ENCODE results near the gene CSTPP1.

The CSTPP1 gene

DNA sequence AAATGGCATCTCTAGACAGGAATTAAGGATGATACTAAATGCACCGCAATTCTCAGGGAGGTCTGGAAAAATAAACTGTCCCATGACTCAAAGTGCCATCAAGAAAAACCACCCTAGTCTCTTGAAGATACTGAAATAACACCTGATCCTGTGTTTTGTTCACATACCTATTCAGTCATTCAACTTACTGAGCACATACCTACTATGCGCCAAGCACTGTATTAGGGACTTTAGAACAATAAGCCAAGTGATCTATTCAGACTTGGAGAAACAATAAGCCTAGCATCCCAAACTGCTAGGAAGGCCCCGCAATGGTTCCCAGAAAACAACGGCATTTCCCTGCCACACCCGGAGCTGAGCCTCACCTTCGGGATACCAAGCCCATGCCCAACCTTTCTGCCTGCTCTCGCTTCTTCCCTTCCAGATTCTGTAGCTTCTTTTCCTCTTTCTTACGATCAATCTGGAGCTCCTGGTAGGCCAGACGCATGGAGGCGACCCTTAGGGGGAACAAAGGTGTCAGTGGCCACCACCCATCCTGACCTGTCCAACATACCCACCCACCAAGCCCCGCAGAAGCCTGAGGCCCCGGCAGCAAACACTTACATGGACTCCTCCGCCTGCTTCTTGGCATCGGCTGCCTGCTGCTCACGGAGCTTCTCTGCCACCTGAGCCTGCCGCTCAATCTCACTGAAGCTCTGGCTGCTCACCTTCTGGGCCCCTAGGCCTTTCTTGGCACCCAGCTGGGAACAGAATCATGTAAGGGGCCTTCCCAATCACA is 234.7 kb downstream of the CSTPP1 start:
- H3K9me3 ChIP-seq (ENCODE audit: low read length) = no peaks in the 10 kb centered on the region
- H3F3A ChIP-seq (ENCODE audit: insufficient read depth, low read length) = no peaks in the 10 kb centered on the region
- H2AFZ ChIP-seq (ENCODE audit: low read length) = no peak overlapping the region
- peaks cover 26% of the 10 kb centered on the region for H3K4me1 ChIP-seq (ENCODE audit: insufficient read depth, low read length, severe bottlenecking)
- H4K20me1 ChIP-seq (ENCODE audit: insufficient read depth, low read length) = no peaks in the 10 kb centered on the region
- H3K4me2 ChIP-seq (ENCODE audit: low read length) = no peak overlapping the region
- peaks cover 46% of the 10 kb centered on the region for H3K79me2 ChIP-seq (ENCODE audit: insufficient read depth, low read length)
- no peak for TF ChIP-seq EZH2 (IDR thresholded peaks at IDR 0.05; ENCODE audit: borderline replicate concordance, low read length)
- TF ChIP-seq, protein P1, sequence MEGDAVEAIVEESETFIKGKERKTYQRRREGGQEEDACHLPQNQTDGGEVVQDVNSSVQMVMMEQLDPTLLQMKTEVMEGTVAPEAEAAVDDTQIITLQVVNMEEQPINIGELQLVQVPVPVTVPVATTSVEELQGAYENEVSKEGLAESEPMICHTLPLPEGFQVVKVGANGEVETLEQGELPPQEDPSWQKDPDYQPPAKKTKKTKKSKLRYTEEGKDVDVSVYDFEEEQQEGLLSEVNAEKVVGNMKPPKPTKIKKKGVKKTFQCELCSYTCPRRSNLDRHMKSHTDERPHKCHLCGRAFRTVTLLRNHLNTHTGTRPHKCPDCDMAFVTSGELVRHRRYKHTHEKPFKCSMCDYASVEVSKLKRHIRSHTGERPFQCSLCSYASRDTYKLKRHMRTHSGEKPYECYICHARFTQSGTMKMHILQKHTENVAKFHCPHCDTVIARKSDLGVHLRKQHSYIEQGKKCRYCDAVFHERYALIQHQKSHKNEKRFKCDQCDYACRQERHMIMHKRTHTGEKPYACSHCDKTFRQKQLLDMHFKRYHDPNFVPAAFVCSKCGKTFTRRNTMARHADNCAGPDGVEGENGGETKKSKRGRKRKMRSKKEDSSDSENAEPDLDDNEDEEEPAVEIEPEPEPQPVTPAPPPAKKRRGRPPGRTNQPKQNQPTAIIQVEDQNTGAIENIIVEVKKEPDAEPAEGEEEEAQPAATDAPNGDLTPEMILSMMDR (IDR thresholded peaks at IDR 0.05; ENCODE audit: low read length) = no peak
- H3K27me3 ChIP-seq (ENCODE audit: insufficient read depth, low read length) = no peaks in the 10 kb centered on the region
- no peak overlapping the region for H3K4me3 ChIP-seq (ENCODE audit: low read depth, low read length, poor library complexity, severe bottlenecking)
- H3K9me2 ChIP-seq (ENCODE audit: low read depth, low read length) = no peaks in the 10 kb centered on the region
- no peak overlapping the region for H3K9ac ChIP-seq (ENCODE audit: low read length)
- H3K36me3 ChIP-seq (ENCODE audit: insufficient read depth, low read length) = peaks cover 92% of the 10 kb centered on the region
- H3K27ac ChIP-seq (ENCODE audit: low read depth, low read length, poor library complexity, severe bottlenecking) = no peak overlapping the region

DNA sequence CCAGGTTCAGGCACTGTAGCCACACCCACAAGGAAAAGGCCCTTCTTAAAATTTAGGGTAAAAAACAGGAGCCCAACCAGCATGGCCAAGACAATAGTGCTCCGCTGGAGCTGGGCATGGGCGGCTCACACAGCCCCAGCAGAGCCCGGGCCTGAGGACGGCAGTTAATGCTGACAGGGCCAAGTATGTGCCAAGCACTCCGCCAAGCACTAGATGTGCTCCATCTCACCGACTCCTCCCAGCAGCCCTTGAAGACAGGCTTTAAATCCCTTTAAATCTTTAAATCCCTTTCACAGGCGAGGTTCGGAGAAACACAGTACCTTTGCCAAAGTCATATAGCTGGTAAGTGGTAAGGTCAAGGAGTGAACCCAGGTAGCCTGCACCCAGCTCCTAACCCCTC is 235.3 kb downstream of the CSTPP1 start:
- Histone ChIP-seq H3K27ac (ENCODE audit: low read depth, low read length, poor library complexity, severe bottlenecking) (no peak overlapping the region), H3K36me3 (ENCODE audit: insufficient read depth, low read length) (peaks cover 89% of the 10 kb centered on the region), H3K27me3 (ENCODE audit: insufficient read depth, low read length) (no peaks in the 10 kb centered on the region)

DNA sequence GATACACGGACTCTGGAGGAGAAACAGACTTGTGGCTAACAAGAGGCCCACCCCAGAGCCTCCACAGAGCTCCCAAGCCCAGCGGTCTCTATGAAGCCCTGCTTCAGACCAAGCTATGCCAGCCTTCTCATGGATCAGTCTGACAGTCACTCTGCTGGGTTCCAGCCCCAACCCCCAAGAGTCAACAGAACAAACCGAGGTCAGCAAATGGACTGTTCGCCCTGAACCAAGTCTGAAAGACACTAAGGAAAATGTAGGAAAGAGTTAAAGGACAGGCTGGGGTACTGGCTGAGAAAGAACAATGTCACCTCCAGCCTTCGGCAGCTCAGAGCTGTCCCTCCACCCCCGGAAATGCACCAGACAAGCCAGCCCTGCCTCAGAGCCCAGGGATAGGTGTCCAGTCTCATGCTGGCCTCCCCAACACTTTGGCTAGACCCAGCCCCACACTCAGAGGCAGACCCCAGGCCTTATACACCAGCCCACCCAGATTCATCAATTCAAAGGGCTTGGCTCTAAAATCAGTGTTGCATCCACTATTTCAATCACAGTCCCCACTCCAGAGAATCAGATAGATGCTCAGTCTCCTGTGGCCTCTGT is 236.3 kb downstream of the CSTPP1 start:
- H3K27ac ChIP-seq (ENCODE audit: low read depth, low read length, poor library complexity, severe bottlenecking) = no peak overlapping the region
- H3K9me3 ChIP-seq (ENCODE audit: low read length) = no peaks in the 10 kb centered on the region
- H3K4me1 ChIP-seq (ENCODE audit: insufficient read depth, low read length, severe bottlenecking) = peaks cover 33% of the 10 kb centered on the region
- no peak overlapping the region for H3K9ac ChIP-seq (ENCODE audit: low read length)
- H4K20me1 ChIP-seq (ENCODE audit: insufficient read depth, low read length) = no peaks in the 10 kb centered on the region
- no peaks in the 10 kb centered on the region for H3F3A ChIP-seq (ENCODE audit: insufficient read depth, low read length)
- H3K27me3 ChIP-seq (ENCODE audit: insufficient read depth, low read length) = no peaks in the 10 kb centered on the region
- H3K9me2 ChIP-seq (ENCODE audit: low read depth, low read length) = no peaks in the 10 kb centered on the region
- H3K4me3 ChIP-seq (ENCODE audit: low read depth, low read length, poor library complexity, severe bottlenecking) = no peak overlapping the region
- TF ChIP-seq EZH2 (IDR thresholded peaks at IDR 0.05; ENCODE audit: borderline replicate concordance, low read length) = no peak
- TF ChIP-seq, protein P1 (IDR thresholded peaks at IDR 0.05; ENCODE audit: low read length) = no peak
- H3K79me2 ChIP-seq (ENCODE audit: insufficient read depth, low read length) = peaks cover 49% of the 10 kb centered on the region
- peaks cover 79% of the 10 kb centered on the region for H3K36me3 ChIP-seq (ENCODE audit: insufficient read depth, low read length)
- H3K4me2 ChIP-seq (ENCODE audit: low read length) = no peak overlapping the region; the same call in 1 of the 2 replicates
- no peak overlapping the region for H2AFZ ChIP-seq (ENCODE audit: low read length)

More for the DNA sequence above, 235.3 kb downstream of the CSTPP1 start:
- Histone ChIP-seq H3F3A (ENCODE audit: insufficient read depth, low read length) (no peaks in the 10 kb centered on the region), H3K9ac (ENCODE audit: low read length) (no peak overlapping the region), H4K20me1 (ENCODE audit: insufficient read depth, low read length) (no peaks in the 10 kb centered on the region), H3K9me2 (ENCODE audit: low read depth, low read length) (no peaks in the 10 kb centered on the region), H3K4me1 (ENCODE audit: insufficient read depth, low read length, severe bottlenecking) (peaks cover 26% of the 10 kb centered on the region), H3K4me2 (ENCODE audit: low read length) (no peak overlapping the region), H3K9me3 (ENCODE audit: low read length) (no peaks in the 10 kb centered on the region), H3K79me2 (ENCODE audit: insufficient read depth, low read length) (peaks cover 49% of the 10 kb centered on the region), H2AFZ (ENCODE audit: low read length) (no peak overlapping the region), H3K4me3 (ENCODE audit: low read depth, low read length, poor library complexity, severe bottlenecking) (no peak overlapping the region)
- no peak for TF ChIP-seq EZH2 (IDR thresholded peaks at IDR 0.05; ENCODE audit: borderline replicate concordance, low read length)
- TF ChIP-seq, protein P1 (IDR thresholded peaks at IDR 0.05; ENCODE audit: low read length) = no peak

Measured in OCI-LY1 (cell line).